ENCODE results near the gene ITPA. TPM values are rescaled to one million over a fixed set of nuclear protein-coding genes. Genes with fewer than 3 reads are reported as not detected.
"Not testable (repeated sequence)": the region's sequence is repeated elsewhere in the genome, so short reads cannot be mapped to it uniquely, and the experiment has no call there.

The ITPA gene
- total RNA-seq, 1 experiment from 2014 or later, result 104 TPM

- H3K4me3 Mint-ChIP-seq; H3K9me3 Mint-ChIP-seq; ATAC-seq; H3K27me3 Mint-ChIP-seq (ENCODE audit: low read depth); H3K4me1 Mint-ChIP-seq; DNase-seq (ENCODE audit: low spot score); H3K27ac Mint-ChIP-seq; H3K36me3 Mint-ChIP-seq; POLR2A ChIA-PET: not testable (repeated sequence)
- TF ChIP-seq ZNF121 (CRISPR knock-in tag; IDR thresholded peaks at IDR 0.05), result peak; percentile 86
- CTCF ChIA-PET, result interaction anchor here (0.7 kb wide), 1 partner anchor 18 kb away, joined by 6 read pairs; no protein-coding TSS in a partner anchor
Measured at GRCh38 chr20:3182429-3182828, 26.9 kb upstream of the ITPA start.

DNA sequence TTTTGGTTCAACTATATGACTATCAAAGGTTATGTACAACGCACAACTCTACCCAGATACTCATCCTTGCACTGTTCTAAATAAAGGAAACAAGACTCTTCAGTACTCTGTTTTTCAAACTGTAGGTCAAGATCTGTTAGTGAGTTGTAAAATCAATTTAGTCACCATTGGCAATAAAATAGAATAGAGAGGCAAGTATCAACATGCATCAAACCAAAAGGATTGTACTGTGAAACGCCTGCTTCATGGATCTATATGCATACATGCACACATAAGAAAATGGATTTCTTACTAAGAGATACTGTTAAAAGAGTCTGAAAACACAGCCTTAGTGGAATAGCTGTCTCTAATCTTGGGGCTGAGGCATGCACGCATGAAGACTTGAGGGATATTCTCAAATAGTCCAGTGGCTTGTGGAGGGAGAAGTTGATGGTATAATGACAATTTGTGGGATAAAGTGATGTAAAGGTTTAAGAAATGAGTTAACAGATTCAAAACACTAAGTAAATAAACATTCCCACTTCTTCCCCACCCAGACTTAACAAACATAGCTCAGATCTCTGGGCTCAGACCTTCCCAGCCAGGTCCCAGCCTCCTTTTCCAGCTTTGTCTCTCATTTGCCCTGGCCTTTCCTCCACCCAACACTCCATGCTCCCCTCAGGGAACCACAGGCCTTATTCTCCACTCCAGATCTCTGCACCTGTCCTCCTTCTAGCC, 25.2 kb upstream of the ITPA start:
- TF ChIP-seq MAX (CRISPR knock-in tag; IDR thresholded peaks at IDR 0.05) (no peak), RORB (CRISPR knock-in tag; IDR thresholded peaks at IDR 0.05) (no peak), GRHL2 (CRISPR knock-in tag; IDR thresholded peaks at IDR 0.05; ENCODE audit: insufficient replicate concordance, severe bottlenecking) (no peak), ZNF219 (CRISPR knock-in tag; IDR thresholded peaks at IDR 0.05; ENCODE audit: borderline replicate concordance) (no peak), GTF2I (CRISPR knock-in tag; conservative IDR thresholded peaks at IDR 0.05) (no peak), MLX (CRISPR knock-in tag; IDR thresholded peaks at IDR 0.05) (no peak), ZNF138 (CRISPR knock-in tag; conservative IDR thresholded peaks at IDR 0.05) (no peak), ATF3 (CRISPR knock-in tag; conservative IDR thresholded peaks at IDR 0.05) (no peak), ZNF396 (CRISPR knock-in tag; IDR thresholded peaks at IDR 0.05; ENCODE audit: borderline replicate concordance) (no peak), FOXJ3 (CRISPR knock-in tag; IDR thresholded peaks at IDR 0.05; ENCODE audit: borderline replicate concordance) (no peak)
- TF ChIP-seq, protein P1, sequence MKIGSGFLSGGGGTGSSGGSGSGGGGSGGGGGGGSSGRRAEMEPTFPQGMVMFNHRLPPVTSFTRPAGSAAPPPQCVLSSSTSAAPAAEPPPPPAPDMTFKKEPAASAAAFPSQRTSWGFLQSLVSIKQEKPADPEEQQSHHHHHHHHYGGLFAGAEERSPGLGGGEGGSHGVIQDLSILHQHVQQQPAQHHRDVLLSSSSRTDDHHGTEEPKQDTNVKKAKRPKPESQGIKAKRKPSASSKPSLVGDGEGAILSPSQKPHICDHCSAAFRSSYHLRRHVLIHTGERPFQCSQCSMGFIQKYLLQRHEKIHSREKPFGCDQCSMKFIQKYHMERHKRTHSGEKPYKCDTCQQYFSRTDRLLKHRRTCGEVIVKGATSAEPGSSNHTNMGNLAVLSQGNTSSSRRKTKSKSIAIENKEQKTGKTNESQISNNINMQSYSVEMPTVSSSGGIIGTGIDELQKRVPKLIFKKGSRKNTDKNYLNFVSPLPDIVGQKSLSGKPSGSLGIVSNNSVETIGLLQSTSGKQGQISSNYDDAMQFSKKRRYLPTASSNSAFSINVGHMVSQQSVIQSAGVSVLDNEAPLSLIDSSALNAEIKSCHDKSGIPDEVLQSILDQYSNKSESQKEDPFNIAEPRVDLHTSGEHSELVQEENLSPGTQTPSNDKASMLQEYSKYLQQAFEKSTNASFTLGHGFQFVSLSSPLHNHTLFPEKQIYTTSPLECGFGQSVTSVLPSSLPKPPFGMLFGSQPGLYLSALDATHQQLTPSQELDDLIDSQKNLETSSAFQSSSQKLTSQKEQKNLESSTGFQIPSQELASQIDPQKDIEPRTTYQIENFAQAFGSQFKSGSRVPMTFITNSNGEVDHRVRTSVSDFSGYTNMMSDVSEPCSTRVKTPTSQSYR (CRISPR knock-in tag; IDR thresholded peaks at IDR 0.05), result no peak
- Mint-ChIP-seq H3K27me3 (ENCODE audit: low read depth) (no peaks in the 10 kb centered on the region), H3K4me1 (peaks cover under 1% of the 10 kb centered on the region; the same call in 1 of the 2 replicates), H3K9me3 (no peaks in the 10 kb centered on the region), H3K36me3 (no peaks in the 10 kb centered on the region), H3K4me3 (no peak overlapping the region), H3K27ac (peak overlapping the region; percentile 51; the same call in 1 of the 2 replicates)
- no peak for ATAC-seq
- ChIA-PET POLR2A (interaction anchor here (1.0 kb wide), 1 partner anchor 11 kb away, joined by 3 read pairs; no protein-coding TSS in a partner anchor), CTCF (interaction anchor here (0.6 to 1.2 kb wide), 2 partner anchors 42 to 65 kb away, joined by 4 read pairs; no protein-coding TSS in a partner anchor)
- DNase-seq (ENCODE audit: low spot score), result no peak

DNA sequence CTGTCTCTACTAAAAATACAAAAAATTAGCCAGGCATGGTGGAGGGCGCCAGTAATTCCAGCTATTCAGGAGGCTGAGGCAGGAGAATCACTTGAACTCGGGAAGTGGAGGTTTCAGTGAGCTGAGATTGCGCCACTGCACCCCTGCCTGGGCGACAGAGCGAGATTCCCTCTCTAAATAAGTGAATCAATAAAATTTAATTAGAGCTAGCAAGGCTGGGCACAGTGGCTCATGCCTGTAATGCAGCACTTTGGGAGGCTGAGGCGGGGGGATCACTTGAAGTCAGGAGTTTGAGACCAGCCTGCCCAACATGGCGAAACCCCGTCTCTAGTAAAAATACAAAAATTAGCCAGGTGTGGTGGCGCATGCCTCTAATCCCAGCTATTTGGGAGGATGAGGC, 21.4 kb upstream of the ITPA start:
- not testable (repeated sequence) for H3K27ac Mint-ChIP-seq; H3K4me1 Mint-ChIP-seq; DNase-seq (ENCODE audit: low spot score); H3K9me3 Mint-ChIP-seq; ATAC-seq; H3K27me3 Mint-ChIP-seq (ENCODE audit: low read depth); H3K4me3 Mint-ChIP-seq
- ChIA-PET CTCF (interaction anchor here (1.0 kb wide), 1 partner anchor 62 kb away, joined by 3 read pairs; no protein-coding TSS in a partner anchor), POLR2A (interaction anchor here (1.1 kb wide), 1 partner anchor 79 kb away, joined by 4 read pairs; no protein-coding TSS in a partner anchor)
- H3K36me3 Mint-ChIP-seq, result peaks cover 28% of the 10 kb centered on the region

DNA sequence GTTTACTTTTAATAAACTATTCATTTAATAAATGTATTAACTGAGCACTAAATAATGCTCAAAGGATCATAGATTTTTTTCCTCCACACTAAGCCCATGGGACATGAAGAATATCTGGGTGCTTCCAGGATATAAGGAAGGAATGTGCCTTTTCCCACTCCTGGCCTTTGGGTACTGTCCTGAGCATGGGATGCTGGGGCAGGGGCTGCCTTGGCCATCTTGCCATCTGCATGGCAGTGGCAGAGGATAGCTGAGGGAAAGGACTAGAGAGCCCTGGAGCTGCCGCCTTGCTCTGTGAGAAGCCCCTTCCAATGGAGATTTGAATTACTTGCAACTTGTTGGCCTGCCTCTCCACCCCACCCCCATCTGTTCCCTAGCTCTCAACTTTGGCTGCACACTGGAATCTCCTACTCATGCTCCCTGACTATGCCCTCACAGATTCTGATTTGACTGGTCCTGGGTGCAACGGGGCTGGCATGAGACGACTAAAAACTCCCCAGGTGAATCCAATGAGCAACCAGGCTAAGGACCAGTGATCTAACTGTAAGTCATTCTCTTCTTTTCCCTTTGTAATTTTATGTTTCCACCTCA, 20.4 kb upstream of the ITPA start:
- H3K4me1 Mint-ChIP-seq, result peaks cover 9% of the 10 kb centered on the region
- no peaks in the 10 kb centered on the region for H3K9me3 Mint-ChIP-seq
- ChIA-PET CTCF (no interaction called here), POLR2A (interaction anchor here (1.1 kb wide), 1 partner anchor 80 kb away, joined by 4 read pairs; no protein-coding TSS in a partner anchor)
- TF ChIP-seq SP1 (CRISPR knock-in tag; conservative IDR thresholded peaks at IDR 0.05), result no peak
- no peak for TF ChIP-seq RELA (CRISPR knock-in tag; IDR thresholded peaks at IDR 0.05; ENCODE audit: borderline replicate concordance)
- TF ChIP-seq TCF7 (CRISPR knock-in tag; IDR thresholded peaks at IDR 0.05; ENCODE audit: low read depth), result no peak
- no peak for TF ChIP-seq ZNF396 (CRISPR knock-in tag; IDR thresholded peaks at IDR 0.05; ENCODE audit: borderline replicate concordance)
- TF ChIP-seq PRRX2 (CRISPR knock-in tag; IDR thresholded peaks at IDR 0.05), result no peak
- no peak for TF ChIP-seq HMGXB4 (CRISPR knock-in tag; IDR thresholded peaks at IDR 0.05)
- peaks cover 31% of the 10 kb centered on the region for H3K36me3 Mint-ChIP-seq
- no peak overlapping the region for H3K4me3 Mint-ChIP-seq
- no peaks in the 10 kb centered on the region for H3K27me3 Mint-ChIP-seq (ENCODE audit: low read depth)
- DNase-seq (ENCODE audit: low spot score), result no peak
- ATAC-seq, result no peak; the same call in 1 of the 2 replicates
- H3K27ac Mint-ChIP-seq, result peak overlapping the region; percentile 64; the same call in 1 of the 2 replicates
